Right lobe of liver (tissue), 4 donors: ENCODE results near the gene TEP1.

Source experiments
- POLR2A ChIP-seq: fragments of 450-650 bp; IDR thresholded peaks from one replicate; pipeline ENCODE4 v1.6.1; 2017; ENCODE audit warnings: antibody characterized with exemption, mild to moderate bottlenecking
- TF ChIP-seq, protein P1 (sequence below), 4 donors: fragments of 200-600 bp in 3 of 4; fragments of 450-650 bp in 1 of 4; IDR thresholded peaks; one replicate each; pipeline versions ENCODE4 v1.5.1 to v1.8.0; 2016 to 2022; ENCODE audit warnings: antibody characterized with exemption in 4 of 4, mild to moderate bottlenecking in 2 of 4
- donor health status: DM: no; HTN: no; CAD: no.
- donor health status: DM: no; HTN: no; CAD: no.
- donor health status: DM: no; HTN: yes; CAD: no.

DNA sequence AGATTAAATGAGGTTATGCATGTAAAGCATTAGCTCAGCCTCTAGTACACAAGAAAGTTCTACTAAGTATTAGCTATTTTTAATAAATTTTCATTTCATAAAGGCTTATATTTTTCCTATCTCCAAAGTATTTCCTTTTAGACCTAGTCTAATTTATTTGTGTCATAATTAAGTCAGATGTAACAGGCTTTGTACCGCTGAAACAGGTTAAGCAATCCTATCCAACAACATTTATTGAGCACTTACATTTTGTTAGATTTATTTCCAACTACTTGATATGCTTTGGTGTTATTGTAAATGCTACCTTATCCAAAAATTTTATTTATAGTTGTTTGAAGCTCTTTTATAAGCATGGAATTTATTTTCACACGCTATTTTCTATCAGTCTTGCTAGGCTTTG is 71.7 kb downstream of the TEP1 start:
- no peak for TF ChIP-seq POLR2A
- TF ChIP-seq, protein P1, sequence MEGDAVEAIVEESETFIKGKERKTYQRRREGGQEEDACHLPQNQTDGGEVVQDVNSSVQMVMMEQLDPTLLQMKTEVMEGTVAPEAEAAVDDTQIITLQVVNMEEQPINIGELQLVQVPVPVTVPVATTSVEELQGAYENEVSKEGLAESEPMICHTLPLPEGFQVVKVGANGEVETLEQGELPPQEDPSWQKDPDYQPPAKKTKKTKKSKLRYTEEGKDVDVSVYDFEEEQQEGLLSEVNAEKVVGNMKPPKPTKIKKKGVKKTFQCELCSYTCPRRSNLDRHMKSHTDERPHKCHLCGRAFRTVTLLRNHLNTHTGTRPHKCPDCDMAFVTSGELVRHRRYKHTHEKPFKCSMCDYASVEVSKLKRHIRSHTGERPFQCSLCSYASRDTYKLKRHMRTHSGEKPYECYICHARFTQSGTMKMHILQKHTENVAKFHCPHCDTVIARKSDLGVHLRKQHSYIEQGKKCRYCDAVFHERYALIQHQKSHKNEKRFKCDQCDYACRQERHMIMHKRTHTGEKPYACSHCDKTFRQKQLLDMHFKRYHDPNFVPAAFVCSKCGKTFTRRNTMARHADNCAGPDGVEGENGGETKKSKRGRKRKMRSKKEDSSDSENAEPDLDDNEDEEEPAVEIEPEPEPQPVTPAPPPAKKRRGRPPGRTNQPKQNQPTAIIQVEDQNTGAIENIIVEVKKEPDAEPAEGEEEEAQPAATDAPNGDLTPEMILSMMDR (IDR thresholded peaks at IDR 0.05): no peak
